ENCODE results near the gene THOC7.

- TF ChIP-seq CTCF (IDR thresholded peaks at IDR 0.05) (no peak), POLR2A (IDR thresholded peaks at IDR 0.05) (no peak), POLR2AphosphoS5 (IDR thresholded peaks at IDR 0.05) (no peak)
Observed at GRCh38 chr3:63862804-63863149, 828 bp downstream of the THOC7 start.
